GF-D8 (cell line): ENCODE results near the gene CCDC57.

ENCODE experiments used
- DNase-seq: peaks from one replicate; lab custom pipeline; 2025; lab: John Stamatoyannopoulos, UW

Gene CCDC57

GRCh38 chr17:82246365-82247181 is 33.9 kb upstream of the CCDC57 start:
- peak; percentile 49 for DNase-seq

GRCh38 chr17:82246040-82246364 is 33.4 kb upstream of the CCDC57 start:
- no peak for DNase-seq

- no peak for DNase-seq
Measured at GRCh38 chr17:82245134-82246039, 32.7 kb upstream of the CCDC57 start.

- DNase-seq: no peak
Measured at GRCh38 chr17:82244413-82245133, 31.9 kb upstream of the CCDC57 start.

GRCh38 chr17:82243648-82244412 is 31.2 kb upstream of the CCDC57 start:
- no peak for DNase-seq

GRCh38 chr17:82242977-82243647 is 30.5 kb upstream of the CCDC57 start:
- no peak for DNase-seq

- DNase-seq: no peak
Measured at GRCh38 chr17:82242698-82242976, 30.0 kb upstream of the CCDC57 start.

- DNase-seq: no peak
Measured at GRCh38 chr17:82241926-82242697, 29.5 kb upstream of the CCDC57 start.

GRCh38 chr17:82241183-82241925 is 28.7 kb upstream of the CCDC57 start:
- peak; percentile 84 for DNase-seq

- DNase-seq: no peak
Measured at GRCh38 chr17:82240506-82241182, 28.0 kb upstream of the CCDC57 start.

GRCh38 chr17:82239926-82240505 is 27.4 kb upstream of the CCDC57 start:
- no peak for DNase-seq

- peak; percentile 37 for DNase-seq
Measured at GRCh38 chr17:82239401-82239925, 26.8 kb upstream of the CCDC57 start.

GRCh38 chr17:82238472-82239201 is 26.0 kb upstream of the CCDC57 start:
- DNase-seq: peak; percentile 87

- DNase-seq: no peak
Measured at GRCh38 chr17:82237746-82238471, 25.3 kb upstream of the CCDC57 start.

GRCh38 chr17:82237083-82237745 is 24.6 kb upstream of the CCDC57 start:
- no peak for DNase-seq

GRCh38 chr17:82236142-82236971 is 23.7 kb upstream of the CCDC57 start:
- DNase-seq: peak; percentile 12
